HCT116 (cell line): ENCODE measurements around the gene NPHS1. TPM values are rescaled to one million over a fixed set of nuclear protein-coding genes. Genes with fewer than 3 reads are reported as not detected.

Experiments used
- ATAC-seq: fragments of 200-7000 bp; cut with Tn5 transposase; 2 replicates; pipeline ENCODE4 v1.9.1; 2020; ENCODE audit warnings: mild to moderate bottlenecking, moderate library complexity
- BruUV-seq: library from RNA; stranded (reverse); fragments of 400-500 nt; replicated peaks from 2 replicates; lab custom pipeline; 2021; lab: Mats Ljungman, UMichigan
- CTCF ChIA-PET: fragments of 300-600 bp; sonication (Branson Sonifier 250); formaldehyde crosslinking; loops from one replicate; lab custom pipeline; 2021; ENCODE audit warnings: antibody characterized with exemption; lab: Charles Lee
- POLR2A ChIA-PET: fragments of 300-600, 350-600 bp; sonication (Branson Sonifier 250); formaldehyde crosslinking; loops from one replicate; lab custom pipeline; 2021; ENCODE audit warnings: antibody characterized with exemption; lab: Charles Lee
- RAD21 ChIA-PET, 2 experiments: fragments of 300-600 bp; sonication (Branson Sonifier 250); formaldehyde crosslinking; loops; one replicate each; lab custom pipeline; 2023; ENCODE audit warnings: low total read pairs in 2 of 2; ENCODE audit not compliant: uncharacterized antibody in 2 of 2, unreplicated experiment in 2 of 2, low non-redundant PET in 1 of 2; lab: Charles Lee
- DNase-seq: peaks from one replicate; pipeline ENCODE4 v3.0.0-alpha.2; 2010; ENCODE audit warnings: low read depth, low spot score
- H2AFZ ChIP-seq: fragments of 200-600 bp; shearing (Covaris generic), sonication (generic); 2 replicates; pipeline ENCODE4 v1.6.1; 2017; ENCODE audit warnings: low read depth, mixed run types, mixed read lengths, antibody characterized with exemption, low read length; ENCODE audit not compliant: poor library complexity, severe bottlenecking
- H3K27ac ChIP-seq: 2 replicates; pipeline ENCODE4 v1.5.1; 2012; ENCODE audit warnings: low read depth, low read length
- H3K27me3 ChIP-seq: fragments of 200-600 bp; sonication (generic); 2 replicates; pipeline ENCODE4 v1.6.1; 2016; ENCODE audit warnings: mixed run types, low read length, mixed read lengths; ENCODE audit not compliant: insufficient read depth
- H3K36me3 ChIP-seq, 2 experiments: fragments of 200-500 bp in 1 of 2; fragments of 200-600 bp in 1 of 2; sonication (Bioruptor generic) in 1 of 2; sonication (generic) in 1 of 2; 2 replicates each; pipeline versions ENCODE4 v1.5.1 to v1.6.1; 2014 to 2016; ENCODE audit warnings: low read length in 2 of 2, inconsistent platforms in 1 of 2, mixed read lengths in 1 of 2, mixed run types in 1 of 2; ENCODE audit not compliant: insufficient read depth in 2 of 2, control insufficient read depth in 1 of 2
- H3K4me1 ChIP-seq, 2 experiments: fragments of 200-600 bp in 1 of 2; sonication (generic) in 1 of 2; 2 replicates each; pipeline versions ENCODE4 v1.5.1 to v1.6.1; 2012 to 2017; ENCODE audit warnings: low read length in 2 of 2, inconsistent platforms in 1 of 2, mild to moderate bottlenecking in 1 of 2, mixed read lengths in 1 of 2, mixed run types in 1 of 2, moderate library complexity in 1 of 2; ENCODE audit not compliant: insufficient read depth in 2 of 2, control insufficient read depth in 1 of 2
- H3K4me2 ChIP-seq: fragments of 200-600 bp; sonication (generic); 2 replicates; pipeline ENCODE4 v1.6.1; 2017; ENCODE audit warnings: mixed run types, low read length, mixed read lengths
- H3K4me3 ChIP-seq, 2 experiments: fragments of 200-600 bp in 1 of 2; sonication (generic) in 1 of 2; replicated peaks in 1 of 2; 2 replicates each; pipeline ENCODE4 v1.5.1; 2011 to 2016; ENCODE audit warnings: low read length in 2 of 2, control low read depth in 1 of 2, low read depth in 1 of 2, mild to moderate bottlenecking in 1 of 2, mixed read lengths in 1 of 2, mixed run types in 1 of 2
- H3K79me2 ChIP-seq: fragments of 200-600 bp; sonication (generic); 2 replicates; pipeline ENCODE4 v1.6.1; 2017; ENCODE audit warnings: mild to moderate bottlenecking, mixed run types, low read length, moderate library complexity, mixed read lengths; ENCODE audit not compliant: insufficient read depth
- H3K9ac ChIP-seq: fragments of 200-600 bp; sonication (generic); 2 replicates; pipeline ENCODE4 v1.6.1; 2016; ENCODE audit warnings: low read length, mixed read lengths
- H3K9me2 ChIP-seq: fragments of 200-600 bp; sonication (generic), shearing (Covaris generic); 2 replicates; pipeline ENCODE4 v1.6.1; 2017; ENCODE audit warnings: mixed run types, mild to moderate bottlenecking, moderate library complexity; ENCODE audit not compliant: insufficient read depth
- H3K9me3 ChIP-seq, 2 experiments: fragments of 200-500 bp in 1 of 2; fragments of 200-600 bp in 1 of 2; sonication (Bioruptor generic) in 1 of 2; sonication (generic) in 1 of 2; 2 replicates each; pipeline ENCODE4 v1.6.1; 2014 to 2017; ENCODE audit warnings: low read length in 2 of 2, mixed read lengths in 2 of 2, inconsistent platforms in 1 of 2, low read depth in 1 of 2, mild to moderate bottlenecking in 1 of 2, mixed run types in 1 of 2, moderate library complexity in 1 of 2; ENCODE audit not compliant: control insufficient read depth in 1 of 2, insufficient read depth in 1 of 2
- H4K20me1 ChIP-seq: fragments of 200-600 bp; sonication (generic), shearing (Covaris generic); 2 replicates; pipeline ENCODE4 v1.6.1; 2017; ENCODE audit warnings: mixed run types, mild to moderate bottlenecking, moderate library complexity; ENCODE audit not compliant: insufficient read depth
- CBX3 ChIP-seq: IDR thresholded peaks from 2 replicates; pipeline ENCODE4 v1.6.1; 2012; ENCODE audit warnings: low read depth
- CEBPB ChIP-seq: IDR thresholded peaks from 2 replicates; pipeline ENCODE4 v1.6.1; 2012; ENCODE audit warnings: low read depth
- EGR1 ChIP-seq: IDR thresholded peaks from 2 replicates; pipeline ENCODE4 v1.6.1; 2012; ENCODE audit warnings: low read depth
- EZH2 ChIP-seq: fragments of 200-600 bp; sonication (generic); IDR thresholded peaks from 2 replicates; pipeline ENCODE4 v1.6.1; 2017; ENCODE audit warnings: antibody characterized with exemption, mixed run types
- FOSL1 ChIP-seq: IDR thresholded peaks from 2 replicates; pipeline ENCODE4 v1.6.1; 2012; ENCODE audit warnings: low read depth
- POLR2A ChIP-seq: IDR thresholded peaks from 2 replicates; pipeline ENCODE4 v1.7.0; 2011; ENCODE audit warnings: borderline replicate concordance; ENCODE audit not compliant: insufficient read depth, insufficient read length; ENCODE audit errors: extremely low read depth
- RAD21 ChIP-seq: IDR thresholded peaks from 2 replicates; pipeline ENCODE4 v1.6.1; 2012; ENCODE audit warnings: low read depth, mild to moderate bottlenecking
- SIN3A ChIP-seq: IDR thresholded peaks from 2 replicates; pipeline ENCODE4 v1.6.1; 2012; ENCODE audit warnings: low read depth
- SP1 ChIP-seq: IDR thresholded peaks from 2 replicates; pipeline ENCODE4 v1.6.1; 2012; ENCODE audit warnings: low read depth
- SRF ChIP-seq: IDR thresholded peaks from 2 replicates; pipeline ENCODE4 v1.6.1; 2012; ENCODE audit warnings: low read depth
- TCF7L2 ChIP-seq: IDR thresholded peaks from 2 replicates; pipeline ENCODE4 v1.7.0; 2011; ENCODE audit warnings: borderline replicate concordance, inconsistent platforms; ENCODE audit not compliant: insufficient read depth, insufficient read length; ENCODE audit errors: extremely low read depth
- ZFX ChIP-seq: fragments of 450-650 bp; IDR thresholded peaks from 2 replicates; pipeline ENCODE4 v1.6.1; 2017
- ZNF274 ChIP-seq: fragments of 200-500 bp; sonication (Bioruptor generic); IDR thresholded peaks from 2 replicates; pipeline ENCODE4 v1.6.1; 2014; ENCODE audit warnings: mild to moderate bottlenecking, low read depth, low read length, inconsistent platforms
- intact Hi-C: fragments of 100-400 bp; cut with micrococcal nuclease; formaldehyde crosslinking; loops from 2 replicates; pipeline ENCODE4 v1.10.0; 2022
- total RNA-seq: library from RNA; stranded (reverse); gene quantifications from one replicate; pipeline ENCODE4 v1.2.1, GENCODE V29; 2021; ENCODE audit not compliant: unreplicated experiment
- TF ChIP-seq, protein P1 (sequence below): IDR thresholded peaks from 2 replicates; pipeline ENCODE4 v1.6.1; 2012
- TF ChIP-seq, protein P2 (sequence below), 3 experiments: fragments of 200-600 bp in 1 of 3; sonication (generic) in 1 of 3; IDR thresholded peaks in 2 of 3; conservative IDR thresholded peaks in 1 of 3; 2 replicates each; pipeline ENCODE4 v1.5.1; 2012 to 2017; ENCODE audit warnings: low read depth in 2 of 3, low read length in 2 of 3, antibody characterized with exemption in 1 of 3, borderline replicate concordance in 1 of 3, control low read depth in 1 of 3, mild to moderate bottlenecking in 1 of 3, mixed read lengths in 1 of 3, mixed run types in 1 of 3, moderate library complexity in 1 of 3; ENCODE audit not compliant: insufficient read depth in 1 of 3
- TF ChIP-seq, protein P3 (sequence below): IDR thresholded peaks from 2 replicates; pipeline ENCODE4 v1.6.1; 2012

Gene NPHS1
- total RNA-seq, 1 experiment from 2014 or later, result 0.57 TPM

DNA sequence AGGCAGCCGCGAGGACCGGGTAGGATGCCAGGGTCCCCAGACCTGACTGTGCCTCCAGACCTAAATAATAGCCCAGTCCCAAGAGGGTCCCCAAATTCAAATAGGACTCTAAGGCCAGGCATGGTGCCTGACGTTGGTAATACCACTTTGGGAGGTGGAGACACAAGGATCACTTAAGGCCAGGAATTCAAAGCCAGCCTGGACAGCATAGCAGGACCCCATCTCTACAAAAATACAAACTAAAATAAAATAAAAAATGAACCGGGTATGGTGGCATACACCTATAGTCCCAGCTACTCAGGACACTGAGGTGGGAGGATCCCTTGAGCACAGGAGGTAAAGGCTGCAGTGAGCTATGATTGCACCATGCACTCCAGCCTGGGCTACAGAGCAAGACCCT, 10.7 kb upstream of the NPHS1 start:
- POLR2A ChIA-PET, result no interaction called here
- H3K27me3 ChIP-seq, result no peaks in the 10 kb centered on the region
- no TSS peak for BruUV-seq

More for the DNA sequence above, 10.7 kb upstream of the NPHS1 start:
- ChIA-PET RAD21 (no interaction called here), CTCF (no interaction called here)
- Histone ChIP-seq H3K4me2 (no peak overlapping the region), H3K9me2 (no peaks in the 10 kb centered on the region), H3K79me2 (no peaks in the 10 kb centered on the region), H3K36me3 (no peaks in the 10 kb centered on the region), H3K9ac (no peak overlapping the region), H2AFZ (no peak overlapping the region), H4K20me1 (no peaks in the 10 kb centered on the region), H3K4me1 (peaks cover 5 to 18% of the 10 kb centered on the region in 2 experiments; a peak in 3 of 4 replicates), H3K4me3 (no peak overlapping the region), H3K27ac (no peak overlapping the region), H3K9me3 (no peaks in the 10 kb centered on the region)
- DNase-seq, result no peak
- no peak for ATAC-seq
- intact Hi-C loops, result no loop called here
- TF ChIP-seq SIN3A (no peak), EZH2 (no peak), SP1 (no peak), SRF (no peak), EGR1 (no peak), TCF7L2 (no peak), CBX3 (no peak), ZNF274 (no peak), CEBPB (no peak), POLR2A (no peak), RAD21 (no peak), FOSL1 (no peak), ZFX (no peak)
- TF ChIP-seq, protein P1, sequence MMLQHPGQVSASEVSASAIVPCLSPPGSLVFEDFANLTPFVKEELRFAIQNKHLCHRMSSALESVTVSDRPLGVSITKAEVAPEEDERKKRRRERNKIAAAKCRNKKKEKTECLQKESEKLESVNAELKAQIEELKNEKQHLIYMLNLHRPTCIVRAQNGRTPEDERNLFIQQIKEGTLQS, result no peak
- TF ChIP-seq, protein P2, sequence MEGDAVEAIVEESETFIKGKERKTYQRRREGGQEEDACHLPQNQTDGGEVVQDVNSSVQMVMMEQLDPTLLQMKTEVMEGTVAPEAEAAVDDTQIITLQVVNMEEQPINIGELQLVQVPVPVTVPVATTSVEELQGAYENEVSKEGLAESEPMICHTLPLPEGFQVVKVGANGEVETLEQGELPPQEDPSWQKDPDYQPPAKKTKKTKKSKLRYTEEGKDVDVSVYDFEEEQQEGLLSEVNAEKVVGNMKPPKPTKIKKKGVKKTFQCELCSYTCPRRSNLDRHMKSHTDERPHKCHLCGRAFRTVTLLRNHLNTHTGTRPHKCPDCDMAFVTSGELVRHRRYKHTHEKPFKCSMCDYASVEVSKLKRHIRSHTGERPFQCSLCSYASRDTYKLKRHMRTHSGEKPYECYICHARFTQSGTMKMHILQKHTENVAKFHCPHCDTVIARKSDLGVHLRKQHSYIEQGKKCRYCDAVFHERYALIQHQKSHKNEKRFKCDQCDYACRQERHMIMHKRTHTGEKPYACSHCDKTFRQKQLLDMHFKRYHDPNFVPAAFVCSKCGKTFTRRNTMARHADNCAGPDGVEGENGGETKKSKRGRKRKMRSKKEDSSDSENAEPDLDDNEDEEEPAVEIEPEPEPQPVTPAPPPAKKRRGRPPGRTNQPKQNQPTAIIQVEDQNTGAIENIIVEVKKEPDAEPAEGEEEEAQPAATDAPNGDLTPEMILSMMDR (IDR thresholded peaks at IDR 0.05 in 2 of 3, conservative IDR thresholded peaks at IDR 0.05 in 1 of 3; ENCODE audit: borderline replicate concordance in 1 of 3, insufficient read depth in 1 of 3, low read depth in 2 of 3, low read length in 2 of 3), result no peak
- TF ChIP-seq, protein P3, sequence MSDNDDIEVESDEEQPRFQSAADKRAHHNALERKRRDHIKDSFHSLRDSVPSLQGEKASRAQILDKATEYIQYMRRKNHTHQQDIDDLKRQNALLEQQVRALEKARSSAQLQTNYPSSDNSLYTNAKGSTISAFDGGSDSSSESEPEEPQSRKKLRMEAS, result no peak
